HEK293T (cell line): ENCODE results near the gene SHH.

Experiments used
- CTCF ChIA-PET: fragments of 350-600 bp; formaldehyde crosslinking; extraction: SDS; loops from one replicate; lab custom pipeline; 2021; ENCODE audit warnings: antibody characterized with exemption, inconsistent platforms; lab: Yijun Ruan, JAX
- POLR2A ChIA-PET: fragments of 350-600 bp; formaldehyde crosslinking; extraction: SDS; loops from one replicate; lab custom pipeline; 2020; ENCODE audit warnings: antibody characterized with exemption, inconsistent platforms; lab: Yijun Ruan, JAX
- DNase-seq: peaks from one replicate; pipeline ENCODE4 v3.0.0; 2012; ENCODE audit warnings: mixed read lengths; ENCODE audit errors: extremely low spot score
- ARNT ChIP-seq: fragments of 450-650 bp; IDR thresholded peaks from 2 replicates; pipeline ENCODE4 v1.6.1; 2017; ENCODE audit warnings: mild to moderate bottlenecking
- BHLHE40 ChIP-seq: fragments of 450-650 bp; IDR thresholded peaks from 2 replicates; pipeline ENCODE4 v1.6.1; 2016; ENCODE audit warnings: mild to moderate bottlenecking, moderate library complexity, borderline replicate concordance
- CTBP1 ChIP-seq: fragments of 450-650 bp; IDR thresholded peaks from 2 replicates; pipeline ENCODE4 v1.6.1; 2016; ENCODE audit warnings: borderline replicate concordance
- ELF4 ChIP-seq: fragments of 450-650 bp; IDR thresholded peaks from 2 replicates; pipeline ENCODE4 v1.6.1; 2017; ENCODE audit warnings: antibody characterized with exemption
- FOXA1 ChIP-seq: fragments of 450-650 bp; IDR thresholded peaks from 2 replicates; pipeline ENCODE4 v1.6.1; 2016; ENCODE audit warnings: mild to moderate bottlenecking
- FOXK2 ChIP-seq: fragments of 450-650 bp; IDR thresholded peaks from 2 replicates; pipeline ENCODE4 v1.6.1; 2016; ENCODE audit warnings: mild to moderate bottlenecking
- FOXM1 ChIP-seq: fragments of 450-650 bp; IDR thresholded peaks from 2 replicates; pipeline ENCODE4 v1.6.1; 2017; ENCODE audit warnings: mild to moderate bottlenecking, borderline replicate concordance
- HDGF ChIP-seq: fragments of 450-650 bp; IDR thresholded peaks from 2 replicates; pipeline ENCODE4 v1.6.1; 2017; ENCODE audit warnings: antibody characterized with exemption, borderline replicate concordance
- L3MBTL2 ChIP-seq: fragments of 450-650 bp; conservative IDR thresholded peaks from 2 replicates; pipeline ENCODE4 v1.6.1; 2016; ENCODE audit warnings: mild to moderate bottlenecking
- LEF1 ChIP-seq: fragments of 450-650 bp; IDR thresholded peaks from 2 replicates; pipeline ENCODE4 v1.6.1; 2017; ENCODE audit warnings: mild to moderate bottlenecking, borderline replicate concordance
- NFRKB ChIP-seq: fragments of 450-650 bp; IDR thresholded peaks from 2 replicates; pipeline ENCODE4 v1.6.1; 2016; ENCODE audit warnings: mild to moderate bottlenecking, moderate library complexity
- PKNOX1 ChIP-seq: fragments of 450-650 bp; IDR thresholded peaks from 2 replicates; pipeline ENCODE4 v1.6.1; 2016
- SP1 ChIP-seq: fragments of 450-650 bp; IDR thresholded peaks from 2 replicates; pipeline ENCODE4 v1.6.1; 2017
- SUZ12 ChIP-seq: fragments of 450-650 bp; IDR thresholded peaks from 2 replicates; pipeline ENCODE4 v1.6.1; 2016; ENCODE audit warnings: mild to moderate bottlenecking
- TARDBP ChIP-seq: fragments of 450-650 bp; IDR thresholded peaks from 2 replicates; pipeline ENCODE4 v1.6.1; 2016
- ZNF384 ChIP-seq: fragments of 450-650 bp; IDR thresholded peaks from 2 replicates; pipeline ENCODE4 v1.6.1; 2016

SHH gene

DNA sequence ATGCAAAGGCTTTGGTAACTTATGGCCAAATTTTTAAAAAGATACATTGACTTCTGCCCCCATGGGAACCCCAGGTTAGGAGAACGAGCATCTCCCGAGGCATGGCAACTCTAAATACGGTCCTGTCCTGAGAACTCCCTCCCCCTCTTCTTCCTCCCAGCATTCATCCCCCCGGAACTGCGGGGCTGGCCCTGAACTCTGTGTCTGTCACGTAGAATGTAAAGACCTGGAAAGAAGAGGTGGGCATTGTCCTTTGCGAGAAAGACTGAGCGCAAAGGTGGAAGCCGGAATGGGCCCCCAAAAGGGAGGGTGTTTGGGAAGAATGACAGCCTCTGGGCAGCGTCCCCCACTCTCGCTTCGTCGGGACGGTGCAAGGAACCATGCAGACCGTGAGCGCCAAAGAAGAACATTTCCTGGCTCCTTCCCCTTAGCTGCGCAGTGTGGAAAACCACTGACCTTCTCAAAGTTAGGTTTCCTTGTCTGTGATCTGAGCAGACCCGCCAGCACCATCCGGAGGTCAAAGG, 21.0 kb downstream of the SHH start:
- ChIA-PET POLR2A (no interaction called here), CTCF (no interaction called here)
- no peak for TF ChIP-seq NFRKB
- no peak for TF ChIP-seq ARNT
- no peak for TF ChIP-seq LEF1
- TF ChIP-seq FOXK2 = no peak
- TF ChIP-seq TARDBP = no peak
- no peak for TF ChIP-seq CTBP1
- TF ChIP-seq HDGF = no peak
- TF ChIP-seq PKNOX1 = no peak
- no peak for TF ChIP-seq L3MBTL2
- DNase-seq = no peak

DNA sequence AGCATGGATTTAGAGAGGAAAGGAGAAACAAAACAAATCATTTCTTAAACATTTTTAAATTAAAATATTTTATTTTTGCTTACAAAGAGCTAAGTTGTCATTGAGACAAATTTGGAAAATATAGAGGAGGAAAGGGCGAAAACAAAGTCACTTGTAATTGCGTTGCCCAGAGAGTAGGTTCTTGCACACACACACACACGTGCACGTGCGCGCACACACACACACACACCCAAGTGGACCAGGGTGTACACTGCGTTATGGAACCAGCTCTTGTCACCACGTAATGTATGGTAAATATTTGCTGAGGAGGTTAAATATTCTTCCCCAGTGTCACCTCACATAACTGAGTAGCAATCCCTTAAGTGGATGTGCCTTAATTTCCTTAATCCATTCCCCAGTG, 21.6 kb downstream of the SHH start:
- CTCF ChIA-PET = no interaction called here
- no peak for TF ChIP-seq FOXA1
- TF ChIP-seq PKNOX1 = no peak
- no peak for TF ChIP-seq ELF4
- POLR2A ChIA-PET = interaction anchor here (0.6 kb wide), 1 partner anchor 10 kb away, joined by 3 read pairs; no protein-coding TSS in a partner anchor
- no peak for DNase-seq

DNA sequence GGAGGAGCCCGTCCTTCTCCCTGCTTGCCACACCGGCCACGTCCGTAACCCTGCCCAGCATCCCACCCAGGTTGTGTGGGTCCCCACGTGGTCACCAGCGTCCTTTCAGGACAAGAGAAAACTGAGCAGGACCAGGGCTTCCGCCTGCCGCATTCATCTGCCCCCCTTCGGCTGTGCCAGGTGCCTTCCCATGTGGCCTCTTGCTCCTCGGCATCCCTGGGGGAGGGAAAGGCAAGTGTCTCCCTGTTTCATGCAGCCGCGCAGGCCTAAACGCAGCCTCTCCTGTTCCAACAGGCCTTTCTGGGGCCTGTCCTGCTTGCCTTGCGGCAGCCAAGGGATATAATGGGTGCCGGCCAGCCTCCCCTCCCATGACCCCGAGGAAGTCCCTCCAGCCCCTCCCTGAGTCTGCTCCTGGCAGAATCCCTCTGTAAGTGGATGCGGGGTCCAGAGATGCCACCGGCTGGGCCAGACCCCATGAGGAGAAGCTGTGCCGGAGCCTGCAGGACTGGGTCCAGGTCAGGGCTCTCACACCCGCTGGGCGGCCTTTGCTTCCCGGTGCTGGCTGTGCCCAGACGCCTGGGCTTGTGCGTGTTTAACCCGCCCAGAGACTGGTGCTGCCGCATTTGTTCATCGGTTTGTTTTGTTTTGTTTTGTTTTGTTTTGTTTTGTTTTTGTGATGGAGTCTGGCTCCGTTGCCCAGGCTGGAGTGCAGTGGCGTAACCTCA, 23.1 kb downstream of the SHH start:
- DNase-seq = no peak
- ChIA-PET POLR2A (no interaction called here), CTCF (no interaction called here)
- TF ChIP-seq ZNF384 (no peak), SP1 (no peak), FOXK2 (no peak), TARDBP (no peak), SUZ12 (no peak), FOXA1 (no peak)

- TF ChIP-seq FOXA1 = no peak
- no peak for TF ChIP-seq CTBP1
- no peak for TF ChIP-seq LEF1
- TF ChIP-seq ZNF384 = no peak
- TF ChIP-seq SP1 = no peak
- TF ChIP-seq ARNT = no peak
- no peak for TF ChIP-seq ELF4
- no peak for TF ChIP-seq HDGF
- TF ChIP-seq NFRKB = no peak
- no peak for TF ChIP-seq TARDBP
- no peak for TF ChIP-seq BHLHE40
- no peak for TF ChIP-seq FOXK2
- no peak for TF ChIP-seq L3MBTL2
- TF ChIP-seq PKNOX1 = no peak
- TF ChIP-seq SUZ12 = no peak
- CTCF ChIA-PET = no interaction called here
- POLR2A ChIA-PET = no interaction called here
- DNase-seq = no peak
These were observed 23.7 kb downstream of the SHH start for GRCh38 chr7:155788616-155789000.

DNA sequence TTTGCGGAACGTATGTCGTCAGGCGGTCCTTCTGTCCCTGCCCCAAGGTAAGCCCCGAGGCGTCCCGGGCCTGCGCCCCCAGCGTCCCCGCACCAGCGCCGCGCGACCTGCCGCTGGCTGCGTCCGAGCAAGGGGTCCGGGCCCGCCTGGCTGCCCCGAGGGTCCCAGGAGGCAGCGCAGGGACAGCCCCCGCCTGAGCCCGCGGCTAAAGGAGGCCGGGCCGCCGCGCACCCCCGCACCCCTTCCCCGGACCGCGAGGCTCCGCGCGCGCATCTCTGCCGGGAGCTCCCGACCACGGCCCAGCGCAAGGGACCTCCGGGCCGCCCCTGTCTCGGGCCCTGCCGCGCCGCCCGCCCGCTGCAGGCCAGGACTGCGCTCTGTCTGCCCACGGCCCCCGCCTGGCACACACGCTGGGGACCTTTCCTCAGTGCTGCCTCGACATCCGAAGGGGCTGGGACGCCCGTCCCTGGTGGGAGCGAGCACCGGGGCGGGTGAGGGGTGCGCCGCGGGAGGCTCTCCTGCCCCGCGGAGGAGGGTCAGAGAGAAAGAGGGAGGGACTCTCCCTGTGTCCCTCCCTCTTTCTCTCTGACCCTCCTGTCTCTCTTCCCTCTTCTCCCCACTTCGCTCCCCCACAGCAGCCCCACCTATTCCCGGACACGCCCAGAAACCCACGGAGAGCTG, 25.0 kb downstream of the SHH start:
- TF ChIP-seq L3MBTL2 (no peak), CTBP1 (no peak), SP1 (no peak), FOXM1 (no peak), ELF4 (no peak), NFRKB (no peak), ZNF384 (no peak), SUZ12 (no peak), FOXK2 (no peak)
- ChIA-PET POLR2A (no interaction called here), CTCF (interaction anchor here (0.6 kb wide), 1 partner anchor 890 kb away, joined by 3 read pairs; no protein-coding TSS in a partner anchor)
- no peak for DNase-seq

DNA sequence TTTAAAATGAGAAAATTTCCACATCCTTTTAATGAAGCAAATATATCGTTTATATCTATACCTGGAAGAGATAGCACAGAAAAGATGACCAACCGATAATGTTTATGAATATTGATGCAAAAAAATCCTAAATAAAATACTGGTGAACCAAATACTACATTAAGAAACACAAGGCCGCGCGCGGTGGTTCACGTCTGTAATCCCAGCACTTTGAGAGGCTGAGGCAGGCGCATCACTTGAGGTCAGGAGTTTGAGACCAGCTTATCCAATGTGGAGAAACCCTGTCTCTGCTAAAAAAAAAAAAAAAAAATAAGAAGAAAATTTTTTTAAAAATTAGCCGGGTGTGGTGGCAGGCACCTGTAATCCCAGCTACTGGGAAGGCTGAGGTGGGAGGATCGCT, 25.8 kb downstream of the SHH start:
- TF ChIP-seq FOXA1 = no peak
- no peak for TF ChIP-seq BHLHE40
- TF ChIP-seq PKNOX1 = no peak
- no peak for TF ChIP-seq L3MBTL2
- no peak for TF ChIP-seq HDGF
- no peak for TF ChIP-seq TARDBP
- TF ChIP-seq ARNT = no peak
- no peak for TF ChIP-seq ELF4
- no peak for TF ChIP-seq SP1
- TF ChIP-seq FOXM1 = no peak
- no peak for TF ChIP-seq NFRKB
- no peak for TF ChIP-seq ZNF384
- TF ChIP-seq FOXK2 = no peak
- no peak for TF ChIP-seq SUZ12
- no peak for TF ChIP-seq LEF1
- TF ChIP-seq CTBP1 = no peak
- no peak for DNase-seq
- POLR2A ChIA-PET = no interaction called here
- CTCF ChIA-PET = no interaction called here
